ENCODE data around the gene TCP10L.

DNA sequence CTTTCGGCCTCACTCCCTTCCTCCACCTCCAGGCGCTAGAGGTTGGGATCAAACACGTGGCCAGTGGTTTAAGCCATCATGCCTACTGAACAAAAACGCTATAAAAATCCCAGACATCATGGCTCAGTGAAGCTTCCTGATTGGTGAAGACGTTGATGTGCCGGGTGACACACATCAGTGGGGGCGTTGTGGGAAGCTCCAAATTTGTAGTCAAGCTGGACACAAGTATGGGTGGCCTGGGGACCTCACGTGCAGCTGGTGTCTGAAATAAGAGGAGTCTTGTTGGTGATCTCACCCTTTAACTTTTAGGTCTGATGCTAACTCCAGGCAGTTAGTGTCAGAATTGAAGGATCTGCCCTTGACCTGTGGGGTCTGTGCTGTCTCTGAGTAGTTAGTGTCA is 20.1 kb upstream of the TCP10L start:
- no peak for TF ChIP-seq YY1 (IDR thresholded peaks at IDR 0.05; ENCODE audit: insufficient read depth, insufficient read length)
- no peak for TF ChIP-seq SUZ12 (IDR thresholded peaks at IDR 0.05; ENCODE audit: extremely low read depth, insufficient read depth, insufficient read length)

All from NT2/D1 (cell line).